Fibroblast of lung (primary cell): ENCODE data around the gene HMGB3. TPM values are rescaled to one million over a fixed set of nuclear protein-coding genes. Genes with fewer than 3 reads are reported as not detected.

Source experiments
- DNase-seq, 2 donors: peaks; one replicate each; pipeline versions ENCODE4 v3.0.0 to v3.0.0-alpha.2; 2010; ENCODE audit warnings: low read depth in 2 of 2
- H2AFZ ChIP-seq: 2 replicates; pipeline ENCODE4 v1.5.1; 2012; ENCODE audit warnings: low read length, control low read depth, inconsistent platforms
- H3K27ac ChIP-seq: 2 replicates; pipeline ENCODE4 v1.5.1; 2011; ENCODE audit warnings: low read length, control low read depth; ENCODE audit not compliant: insufficient read depth
- H3K27me3 ChIP-seq: 2 replicates; pipeline ENCODE4 v1.5.1; 2011; ENCODE audit warnings: mild to moderate bottlenecking, low read length; ENCODE audit not compliant: control insufficient read depth, insufficient read depth
- H3K36me3 ChIP-seq: 2 replicates; pipeline ENCODE4 v1.5.1; 2011; ENCODE audit warnings: low read length; ENCODE audit not compliant: control insufficient read depth, insufficient read depth
- H3K4me1 ChIP-seq: 2 replicates; pipeline ENCODE4 v1.5.1; 2011; ENCODE audit warnings: low read length; ENCODE audit not compliant: control insufficient read depth, insufficient read depth; ENCODE audit errors: extremely low read depth
- H3K4me2 ChIP-seq: 2 replicates; pipeline ENCODE4 v1.5.1; 2011; ENCODE audit warnings: low read length, control low read depth; ENCODE audit not compliant: insufficient read depth; ENCODE audit errors: extremely low read depth
- H3K4me3 ChIP-seq, 4 experiments: fragments of 200-600 bp in 1 of 4; sonication (generic) in 1 of 4; replicated peaks in 1 of 4; 2 replicates each; pipeline ENCODE4 v1.5.1; 2011 to 2016; ENCODE audit warnings: low read length in 4 of 4, low read depth in 3 of 4, mild to moderate bottlenecking in 3 of 4, control low read depth in 2 of 4, inconsistent platforms in 1 of 4, mixed read lengths in 1 of 4; ENCODE audit not compliant: insufficient read depth in 1 of 4; ENCODE audit errors: control extremely low read depth in 1 of 4
- H3K79me2 ChIP-seq: 2 replicates; pipeline ENCODE4 v1.5.1; 2012; ENCODE audit warnings: mild to moderate bottlenecking, low read length, inconsistent platforms; ENCODE audit not compliant: control insufficient read depth, insufficient read depth
- H3K9ac ChIP-seq: 2 replicates; pipeline ENCODE4 v1.5.1; 2011; ENCODE audit warnings: mild to moderate bottlenecking, low read length, control low read depth; ENCODE audit not compliant: insufficient read depth
- H3K9me3 ChIP-seq: 2 replicates; pipeline ENCODE4 v1.5.1; 2012; ENCODE audit warnings: low read depth, low read length; ENCODE audit not compliant: control insufficient read depth, insufficient read depth
- H4K20me1 ChIP-seq: 2 replicates; pipeline ENCODE4 v1.5.1; 2011; ENCODE audit warnings: low read length; ENCODE audit not compliant: control insufficient read depth, insufficient read depth; ENCODE audit errors: extremely low read depth
- CTCF ChIP-seq, 2 donors: IDR thresholded peaks in 1 of 2; conservative IDR thresholded peaks in 1 of 2; 1 replicate in 1 of 2; 2 replicates in 1 of 2; pipeline ENCODE4 v1.5.1; 2011 to 2012; ENCODE audit warnings: low read length in 2 of 2, control low read depth in 1 of 2, inconsistent platforms in 1 of 2, low read depth in 1 of 2, mild to moderate bottlenecking in 1 of 2
- EZH2 ChIP-seq: IDR thresholded peaks from 2 replicates; pipeline ENCODE4 v1.5.1; 2012; ENCODE audit warnings: low read length, control low read depth, mild to moderate bottlenecking; ENCODE audit errors: missing control alignments
- polyA minus RNA-seq: library from RNA; depleted of rRNA, polyadenylated mRNA; stranded (reverse); fragments of >200 nt; gene quantifications from 2 replicates; pipeline ENCODE4 v1.2.3, GENCODE V29; 2011; ENCODE audit warnings: low replicate concordance
- polyA plus RNA-seq, 2 donors: library from polyadenylated mRNA; depleted of rRNA in 1 of 2; stranded (reverse) in 1 of 2; unstranded in 1 of 2; fragments of >200 nt; gene quantifications; 2 replicates each; pipeline ENCODE4 v1.2.1, GENCODE V29; 2011 to 2012; ENCODE audit warnings: missing spikeins in 1 of 2
- total RNA-seq: library from RNA; depleted of rRNA; stranded (reverse); fragments of >200 nt; gene quantifications from 2 replicates; pipeline ENCODE4 v1.2.1, GENCODE V29; 2014

The HMGB3 gene
- total RNA-seq: 5.4 and 8.8 TPM in 2 replicates
- polyA plus RNA-seq: 14.5 and 33.7 TPM in 2 replicates
- polyA plus RNA-seq (2012): 29.6 and 70.5 TPM in 2 replicates
- 1.0 and 5.6 TPM in 2 replicates for polyA minus RNA-seq

DNA sequence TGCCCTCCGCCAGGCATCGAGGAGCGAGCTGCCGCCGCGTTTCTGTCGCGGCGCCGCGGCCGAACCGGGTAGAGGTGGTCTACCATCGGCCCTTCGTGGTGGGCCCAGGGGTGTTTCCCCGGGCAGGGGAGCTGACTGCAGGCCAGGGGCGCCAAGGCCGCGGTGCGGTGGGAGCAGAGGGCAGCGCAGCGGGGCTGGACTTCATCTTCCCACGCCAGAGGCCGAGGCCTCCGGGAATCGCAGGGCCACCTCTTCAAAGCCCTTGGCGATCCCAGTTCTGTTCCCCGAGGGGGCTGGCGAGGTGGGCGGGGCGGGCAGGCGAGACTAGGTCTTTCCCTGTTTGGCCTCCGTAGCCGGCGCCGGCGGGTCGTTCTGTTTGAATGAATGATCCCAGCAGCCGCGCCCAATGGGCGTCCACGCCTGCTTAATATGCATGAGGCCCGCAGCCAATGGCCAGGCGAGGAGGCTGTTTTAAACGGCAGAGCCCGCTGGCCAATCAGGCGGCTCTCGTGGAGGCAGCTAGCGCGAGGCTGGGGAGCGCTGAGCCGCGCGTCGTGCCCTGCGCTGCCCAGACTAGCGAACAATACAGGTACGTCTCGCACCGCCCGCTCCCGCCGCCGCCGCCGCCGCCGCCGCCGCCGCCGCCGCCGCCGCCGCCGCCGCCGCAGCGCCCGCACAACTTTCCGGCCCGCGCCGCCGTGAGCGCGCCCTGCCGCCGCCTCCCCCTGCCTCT lies at the start of gene HMGB3:
TSS of gene HMGB3 (plus strand) at position 548 of the 733 bp plus-strand sequence. CDS start 2,265 bp downstream, outside the sequence.
- no peaks in the 10 kb centered on the region for H3K4me1 ChIP-seq
- peak within 1 kb of the TSS; percentile 32 for H3K27ac ChIP-seq
- TF ChIP-seq CTCF (conservative IDR thresholded peaks at IDR 0.05 in 1 of 2, IDR thresholded peaks at IDR 0.05 in 1 of 2; ENCODE audit: low read depth in 1 of 2, low read length in 2 of 2) (no peak), EZH2 (no peak)

GRCh38 chrX:150933945-150934350 lies 49.2 kb upstream of the HMGB3 start:
- H3K27me3 ChIP-seq: no peaks in the 10 kb centered on the region
- no peak overlapping the region for H3K27ac ChIP-seq
- H3K4me2 ChIP-seq: no peak overlapping the region
- no peaks in the 10 kb centered on the region for H3K79me2 ChIP-seq
- H3K9me3 ChIP-seq: no peaks in the 10 kb centered on the region
- H3K36me3 ChIP-seq: no peaks in the 10 kb centered on the region
- TF ChIP-seq EZH2 (no peak), CTCF (conservative IDR thresholded peaks at IDR 0.05 in 1 of 2, IDR thresholded peaks at IDR 0.05 in 1 of 2; ENCODE audit: low read depth in 1 of 2, low read length in 2 of 2) (no peak)
- H3K4me1 ChIP-seq: no peaks in the 10 kb centered on the region
- no peak overlapping the region for H2AFZ ChIP-seq
- H4K20me1 ChIP-seq: no peaks in the 10 kb centered on the region
- no peak overlapping the region for H3K4me3 ChIP-seq
- DNase-seq: peak; percentile 5 to 40
- no peak overlapping the region for H3K9ac ChIP-seq

More for the DNA sequence above, at the start of gene HMGB3:
- peak; percentile 85 to 90 for DNase-seq
- Histone ChIP-seq H3K4me3 (peak within 1 kb of the TSS; percentile 40 to 60 (median 48)), H3K9ac (peak within 1 kb of the TSS; percentile 59), H4K20me1 (no peaks in the 10 kb centered on the region), H2AFZ (peak within 1 kb of the TSS; percentile 60), H3K27me3 (no peaks in the 10 kb centered on the region), H3K9me3 (no peaks in the 10 kb centered on the region), H3K4me2 (peak within 1 kb of the TSS; percentile 25), H3K79me2 (peaks cover 8% of the 10 kb centered on the region), H3K36me3 (no peaks in the 10 kb centered on the region)

DNA sequence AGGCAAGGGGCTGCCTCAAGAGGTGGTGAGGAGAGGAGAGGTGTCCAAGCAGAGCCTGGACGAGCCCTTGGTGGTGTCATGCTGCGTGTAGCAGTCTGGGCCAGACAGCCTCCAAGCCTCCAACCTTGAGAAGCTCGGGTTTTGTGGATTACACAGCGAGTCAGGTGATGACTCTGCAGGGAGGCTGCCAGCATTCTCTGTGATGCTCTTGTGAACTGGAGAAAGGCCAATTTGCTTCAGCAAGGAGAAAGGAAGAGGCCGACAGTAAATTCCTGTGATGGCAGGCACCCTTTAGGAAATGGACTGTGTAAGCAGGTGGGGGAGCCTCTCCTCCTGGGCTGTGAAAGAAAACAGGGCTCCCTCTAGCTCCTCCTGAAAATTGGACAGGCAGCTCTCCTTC lies 48.7 kb upstream of the HMGB3 start:
- H3K27ac ChIP-seq: no peak overlapping the region
- H3K9me3 ChIP-seq: no peaks in the 10 kb centered on the region
- no peak overlapping the region for H3K4me3 ChIP-seq
- no peaks in the 10 kb centered on the region for H3K4me1 ChIP-seq
- no peaks in the 10 kb centered on the region for H3K36me3 ChIP-seq
- H3K27me3 ChIP-seq: no peaks in the 10 kb centered on the region
- H3K9ac ChIP-seq: no peak overlapping the region
- no peaks in the 10 kb centered on the region for H4K20me1 ChIP-seq
- TF ChIP-seq EZH2 (no peak), CTCF (conservative IDR thresholded peaks at IDR 0.05 in 1 of 2, IDR thresholded peaks at IDR 0.05 in 1 of 2; ENCODE audit: low read depth in 1 of 2, low read length in 2 of 2) (no peak)
- no peak overlapping the region for H2AFZ ChIP-seq
- peak; percentile 8 to 72 for DNase-seq
- H3K4me2 ChIP-seq: no peak overlapping the region
- no peaks in the 10 kb centered on the region for H3K79me2 ChIP-seq
